ENCODE data around the gene CBLN3.

GRCh38 chr14:24404814-24405213 lies 24.7 kb downstream of the CBLN3 start:
- TF ChIP-seq CTCF (conservative IDR thresholded peaks at IDR 0.05; ENCODE audit: low read depth, low read length) (no peak), EZH2 (IDR thresholded peaks at IDR 0.05; ENCODE audit: low read length, unreplicated experiment) (no peak), EZH2phosphoT487 (IDR thresholded peaks at IDR 0.05; ENCODE audit: borderline replicate concordance, low read length) (no peak)

All from PC-3 (cell line).